AG04450 (cell line): ENCODE results near the gene ZNF692. TPM values are rescaled to one million over a fixed set of nuclear protein-coding genes. Genes with fewer than 3 reads are reported as not detected.

Experiments
- CTCF ChIA-PET: fragments of 300-600, 350-600 bp; formaldehyde crosslinking; extraction: SDS; loops from one replicate; lab custom pipeline; 2022; ENCODE audit warnings: antibody characterized with exemption, inconsistent platforms; lab: Charles Lee
- POLR2A ChIA-PET: fragments of 350-600 bp; formaldehyde crosslinking; extraction: SDS; loops from one replicate; lab custom pipeline; 2021; ENCODE audit warnings: antibody characterized with exemption, inconsistent platforms; lab: Yijun Ruan, JAX
- DNase-seq: peaks from one replicate; pipeline ENCODE4 v3.0.0-alpha.2; 2011; ENCODE audit warnings: low read depth, low spot score
- H3K27ac ChIP-seq: one replicate; pipeline ENCODE4 v1.5.1; 2012; ENCODE audit warnings: low read depth, low read length, control low read depth
- H3K27me3 ChIP-seq: one replicate; pipeline ENCODE4 v1.6.0; 2012; ENCODE audit warnings: low read length; ENCODE audit not compliant: control insufficient read depth, insufficient read depth
- H3K4me3 ChIP-seq: 2 replicates; pipeline ENCODE4 v1.5.1; 2011; ENCODE audit warnings: mild to moderate bottlenecking, low read depth, low read length, control low read depth
- H3K9me3 ChIP-seq: 2 replicates; pipeline ENCODE4 v1.5.1; 2012; ENCODE audit warnings: low read length; ENCODE audit not compliant: control insufficient read depth, insufficient read depth
- CTCF ChIP-seq: IDR thresholded peaks from 2 replicates; pipeline ENCODE4 v1.5.1; 2011; ENCODE audit warnings: low read depth, low read length, control low read depth, inconsistent platforms
- polyA minus RNA-seq: library from RNA; depleted of rRNA, polyadenylated mRNA; stranded (reverse); fragments of >200 nt; gene quantifications from 2 replicates; pipeline ENCODE4 v1.2.3, GENCODE V29; 2011; rRNA and poly(A)+ RNA removed
- polyA plus RNA-seq: library from polyadenylated mRNA; depleted of rRNA; stranded (reverse); fragments of >200 nt; gene quantifications from 2 replicates; pipeline ENCODE4 v1.2.3, GENCODE V29; 2011; rRNA removed

ZNF692 gene
- 12.7 and 14.6 TPM in 2 replicates for polyA plus RNA-seq
- polyA minus RNA-seq = 4.3 and 6.3 TPM in 2 replicates

- Histone ChIP-seq H3K27me3 (no peaks in the 10 kb centered on the region), H3K9me3 (no peaks in the 10 kb centered on the region), H3K27ac (peak within 1 kb of the TSS; percentile 65), H3K4me3 (peak within 1 kb of the TSS; percentile 82)
- ChIA-PET CTCF (interaction anchor here (0.6 to 3.5 kb wide), 6 partner anchors 12 to 49 kb away, joined by 3 to 15 read pairs (median 4); no protein-coding TSS in a partner anchor), POLR2A (interaction anchor here (0.7 to 2.5 kb wide), 6 partner anchors 14 to 67 kb away, joined by 3 to 8 read pairs (median 6); partner anchors contain the start of gene ZNF672)
- peak; percentile 88 for DNase-seq
- TF ChIP-seq CTCF = no peak
Measured at GRCh38 chr1:248858891-248859889, at the start of gene ZNF692. TSS of gene ZNF692 (minus strand) at chr1:248859085. CDS start at chr1:248858309, 776 bp downstream.

GRCh38 chr1:248906753-248907661 is 48.1 kb upstream of the ZNF692 start:
- H3K9me3 ChIP-seq = no peaks in the 10 kb centered on the region
- no peaks in the 10 kb centered on the region for H3K27me3 ChIP-seq
- peak overlapping the region; percentile 83 for H3K4me3 ChIP-seq
- ChIA-PET CTCF (interaction anchor here (0.5 to 0.8 kb wide), 17 partner anchors 8 to 1458 kb away, joined by 3 to 10 read pairs (median 4); no protein-coding TSS in a partner anchor), POLR2A (interaction anchor here (0.6 kb wide), 1 partner anchor 69 kb away, joined by 3 read pairs; the partner anchor contains the start of gene ZNF672)
- no peak for TF ChIP-seq CTCF
- peak overlapping the region; percentile 95 for H3K27ac ChIP-seq
- DNase-seq = no peak

GRCh38 chr1:248906009-248906752 is 47.3 kb upstream of the ZNF692 start, which contains the start of gene PGBD2:
TSS of gene PGBD2 (plus strand) at chr1:248906235. CDS start at chr1:248913863, 7,628 bp downstream.
- CTCF ChIA-PET = interaction anchor here (0.5 to 0.8 kb wide), 17 partner anchors 9 to 1458 kb away, joined by 3 to 10 read pairs (median 4); no protein-coding TSS in a partner anchor
- peak within 1 kb of the TSS; percentile 95 for H3K27ac ChIP-seq
- POLR2A ChIA-PET = interaction anchor here (0.6 kb wide), 2 partner anchors 68 to 79 kb away, joined by 3 read pairs; partner anchors contain the start of gene ZNF672

More at GRCh38 chr1:248906009-248906752, 47.3 kb upstream of the ZNF692 start, which contains the start of gene PGBD2:
- H3K4me3 ChIP-seq = peak within 1 kb of the TSS; percentile 93
- peak; percentile 65 for TF ChIP-seq CTCF
- no peaks in the 10 kb centered on the region for H3K9me3 ChIP-seq
- no peaks in the 10 kb centered on the region for H3K27me3 ChIP-seq
- peak; percentile 78 for DNase-seq
